CD8-positive, alpha-beta memory T cell (primary cell): Measurements from ENCODE around the gene HDGFL2. TPM values are rescaled to one million over a fixed set of nuclear protein-coding genes. Genes with fewer than 3 reads are reported as not detected.

Source experiments
- CTCF ChIA-PET: fragments of 350-600 bp; sonication (Branson Sonifier 250); formaldehyde crosslinking; loops from one replicate; lab custom pipeline; 2021; ENCODE audit warnings: antibody characterized with exemption; lab: Charles Lee
- POLR2A ChIA-PET: fragments of 350-600 bp; sonication (Branson Sonifier 250); formaldehyde crosslinking; loops from one replicate; lab custom pipeline; 2021; ENCODE audit warnings: antibody characterized with exemption; lab: Charles Lee
- DNase-seq, 5 donors: peaks; one replicate each; pipeline versions ENCODE4 v3.0.0 to v3.0.0-alpha.2; 2020 to 2022; ENCODE audit warnings: mixed read lengths in 1 of 5
- H3K27ac ChIP-seq: one replicate; pipeline ENCODE4 v1.7.0; 2013; ENCODE audit warnings: low read depth, mild to moderate bottlenecking, low read length, moderate library complexity
- H3K27me3 ChIP-seq: 2 replicates; pipeline ENCODE4 v1.7.0; 2013; ENCODE audit warnings: low read length, mild to moderate bottlenecking; ENCODE audit not compliant: insufficient read depth, poor library complexity, severe bottlenecking
- H3K36me3 ChIP-seq: 2 replicates; pipeline ENCODE4 v1.7.0; 2013; ENCODE audit warnings: mild to moderate bottlenecking, low read length, moderate library complexity; ENCODE audit not compliant: insufficient read depth
- H3K4me1 ChIP-seq: 2 replicates; pipeline ENCODE4 v1.7.0; 2013; ENCODE audit warnings: mild to moderate bottlenecking, low read length, moderate library complexity; ENCODE audit not compliant: insufficient read depth
- H3K4me3 ChIP-seq: 2 replicates; pipeline ENCODE4 v1.7.0; 2013; ENCODE audit warnings: mild to moderate bottlenecking, low read length
- H3K9me3 ChIP-seq: 2 replicates; pipeline ENCODE4 v1.7.0; 2013; ENCODE audit warnings: mild to moderate bottlenecking, low read length
- H3K27ac Mint-ChIP-seq, 8 donors: one replicate each; pipeline ENCODE4 v1.8.0; 2020 to 2021; ENCODE audit warnings: mixed read lengths in 8 of 8, mild to moderate bottlenecking in 6 of 8, inconsistent platforms in 3 of 8, moderate library complexity in 3 of 8
- H3K27me3 Mint-ChIP-seq, 2 donors: one replicate each; pipeline ENCODE4 v1.8.0; 2020 to 2021; ENCODE audit warnings: mixed read lengths in 2 of 2, mild to moderate bottlenecking in 1 of 2, moderate library complexity in 1 of 2
- H3K36me3 Mint-ChIP-seq, 3 donors: one replicate each; pipeline ENCODE4 v1.8.0; 2020 to 2021; ENCODE audit warnings: mixed read lengths in 3 of 3, inconsistent platforms in 1 of 3, mild to moderate bottlenecking in 1 of 3
- H3K4me1 Mint-ChIP-seq, 3 donors: one replicate each; pipeline ENCODE4 v1.8.0; 2020 to 2021; ENCODE audit warnings: mixed read lengths in 3 of 3, inconsistent platforms in 1 of 3, mild to moderate bottlenecking in 1 of 3
- H3K4me3 Mint-ChIP-seq, 7 donors: one replicate each; pipeline ENCODE4 v1.8.0; 2020 to 2021; ENCODE audit warnings: mixed read lengths in 7 of 7, mild to moderate bottlenecking in 6 of 7, moderate library complexity in 4 of 7, inconsistent platforms in 2 of 7
- H3K9me3 Mint-ChIP-seq, 5 donors: one replicate each; pipeline ENCODE4 v1.8.0; 2020 to 2022; ENCODE audit warnings: mixed read lengths in 5 of 5, mild to moderate bottlenecking in 3 of 5, moderate library complexity in 2 of 5, inconsistent platforms in 1 of 5
- polyA plus RNA-seq: library from polyadenylated mRNA; unstranded; fragments of 300-500 nt; fragmentation: Illumina TruSeq; gene quantifications from one replicate; pipeline ENCODE4 v1.2.3, GENCODE V29; 2021
- total RNA-seq, 2 experiments: library from RNA; stranded (reverse); gene quantifications; one replicate each; pipeline ENCODE4 v1.2.3, GENCODE V29; 2021

The HDGFL2 gene
- total and polyA plus RNA-seq, 3 experiments from 2014 or later = 24.9 to 45.4 (median 42.7) TPM

DNA sequence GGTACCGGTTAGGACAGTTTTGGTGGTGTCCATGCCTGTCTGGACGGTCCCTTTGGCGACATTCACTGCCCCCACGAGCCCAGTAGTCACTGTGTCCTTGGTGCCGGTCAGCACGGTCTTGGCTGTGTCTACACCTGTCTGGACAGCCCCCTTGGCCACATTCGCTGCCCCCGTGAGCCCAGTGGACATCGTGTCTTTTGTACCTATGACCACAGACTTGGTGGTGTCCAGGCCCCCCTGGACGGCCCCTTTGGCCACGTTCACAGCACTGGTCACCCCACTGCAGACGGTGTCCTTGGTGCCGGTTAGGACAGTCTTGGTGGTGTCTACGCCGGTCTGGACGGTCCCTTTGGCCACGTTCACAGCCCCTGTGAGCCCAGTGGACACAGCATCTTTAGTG is 40.0 kb downstream of the HDGFL2 start:
- Histone ChIP-seq H3K27me3 (no peaks in the 10 kb centered on the region), H3K27ac (no peak overlapping the region), H3K9me3 (no peaks in the 10 kb centered on the region), H3K36me3 (no peaks in the 10 kb centered on the region), H3K4me1 (no peaks in the 10 kb centered on the region), H3K4me3 (no peak overlapping the region)
- Mint-ChIP-seq H3K27ac (no peak overlapping the region), H3K9me3 (no peaks in the 10 kb centered on the region), H3K4me3 (no peak overlapping the region), H3K4me1 (no peaks in the 10 kb centered on the region), H3K27me3 (no peaks in the 10 kb centered on the region), H3K36me3 (no peaks in the 10 kb centered on the region)
- ChIA-PET CTCF (no interaction called here), POLR2A (no interaction called here)
- DNase-seq = no peak

DNA sequence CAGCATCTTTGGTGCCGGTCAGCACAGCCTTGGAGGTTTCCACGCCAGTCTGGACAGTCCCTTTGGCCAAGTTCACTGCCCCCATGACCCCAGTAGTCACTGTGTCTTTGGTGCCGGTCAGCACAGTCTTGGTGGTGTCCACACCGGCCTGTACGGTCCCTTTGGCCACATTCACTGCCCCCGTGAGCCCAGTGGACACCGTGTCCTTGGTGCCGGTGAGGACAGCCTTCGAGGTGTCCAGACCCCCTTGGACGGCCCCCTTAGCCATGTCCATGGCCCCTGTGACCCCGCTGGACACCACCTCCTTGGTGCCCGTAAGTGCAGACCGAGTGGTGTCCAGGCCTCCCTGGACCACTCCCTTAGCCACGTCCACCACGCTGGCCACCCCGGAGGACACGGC is 41.2 kb downstream of the HDGFL2 start:
- CTCF ChIA-PET = interaction anchor here (1.7 kb wide), 1 partner anchor 10 kb away, joined by 3 read pairs; no protein-coding TSS in a partner anchor
- POLR2A ChIA-PET = no interaction called here
- no peaks in the 10 kb centered on the region for H3K9me3 ChIP-seq
- no peak for DNase-seq
- Mint-ChIP-seq H3K27ac (no peak overlapping the region), H3K9me3 (no peaks in the 10 kb centered on the region), H3K27me3 (no peaks in the 10 kb centered on the region), H3K36me3 (no peaks in the 10 kb centered on the region), H3K4me1 (no peaks in the 10 kb centered on the region), H3K4me3 (no peak overlapping the region)
- no peak overlapping the region for H3K4me3 ChIP-seq
- H3K36me3 ChIP-seq = no peaks in the 10 kb centered on the region
- no peaks in the 10 kb centered on the region for H3K4me1 ChIP-seq
- H3K27me3 ChIP-seq = no peaks in the 10 kb centered on the region
- no peak overlapping the region for H3K27ac ChIP-seq

GRCh38 chr19:4515732-4516131 is 43.6 kb downstream of the HDGFL2 start:
- no peak overlapping the region for H3K27ac ChIP-seq
- H3K9me3 Mint-ChIP-seq = no peaks in the 10 kb centered on the region
- H3K4me1 Mint-ChIP-seq = no peaks in the 10 kb centered on the region
- H3K27me3 ChIP-seq = no peaks in the 10 kb centered on the region
- H3K27ac Mint-ChIP-seq = no peak overlapping the region
- CTCF ChIA-PET = interaction anchor here (1.2 kb wide), 1 partner anchor 9 kb away, joined by 6 read pairs; no protein-coding TSS in a partner anchor
- peaks cover 0 to 8% of the 10 kb centered on the region in 2 donors for H3K27me3 Mint-ChIP-seq
- H3K36me3 Mint-ChIP-seq = no peaks in the 10 kb centered on the region
- DNase-seq = no peak
- H3K4me3 ChIP-seq = no peak overlapping the region
- H3K9me3 ChIP-seq = no peaks in the 10 kb centered on the region
- no peaks in the 10 kb centered on the region for H3K36me3 ChIP-seq
- H3K4me3 Mint-ChIP-seq = no peak overlapping the region
- H3K4me1 ChIP-seq = no peaks in the 10 kb centered on the region
- POLR2A ChIA-PET = no interaction called here

DNA sequence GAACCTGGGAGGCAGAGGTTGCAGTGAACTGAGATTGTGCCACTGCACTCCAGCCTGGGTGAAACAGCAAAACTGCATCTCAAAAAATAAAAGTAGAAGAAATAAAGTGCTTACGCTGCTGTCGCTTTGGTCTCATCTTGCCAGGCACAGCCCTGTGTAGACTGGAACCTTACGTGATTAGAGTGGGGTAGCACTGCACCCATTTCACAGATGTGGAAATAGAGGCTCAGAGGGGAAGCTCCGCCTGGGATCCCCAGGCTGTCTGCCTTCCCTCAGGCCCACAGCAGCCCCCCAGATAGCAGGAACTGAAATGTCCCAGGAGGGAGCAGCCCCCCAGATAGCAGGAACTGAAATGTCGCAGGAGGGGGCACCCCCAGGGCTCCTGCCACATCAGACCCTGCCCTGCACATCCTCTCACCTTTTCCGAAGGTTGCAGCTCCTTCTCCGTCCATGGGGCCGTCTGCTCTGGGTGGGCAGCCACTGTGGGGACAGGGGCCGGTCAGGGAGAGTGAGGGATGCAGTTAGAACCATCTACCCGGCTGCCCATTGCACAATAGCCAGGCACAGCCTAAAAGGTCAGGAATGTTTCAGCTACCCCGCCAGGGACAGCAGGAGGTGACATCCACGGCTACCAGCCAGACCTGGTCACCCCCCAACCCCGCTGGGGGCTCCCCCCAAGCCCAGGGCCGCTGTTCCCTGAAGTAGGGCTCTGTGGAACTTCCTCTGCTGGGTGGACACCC is 44.3 kb downstream of the HDGFL2 start:
- Histone ChIP-seq H3K4me3 (no peak overlapping the region), H3K27ac (no peak overlapping the region), H3K4me1 (no peaks in the 10 kb centered on the region), H3K27me3 (no peaks in the 10 kb centered on the region), H3K9me3 (no peaks in the 10 kb centered on the region), H3K36me3 (no peaks in the 10 kb centered on the region)
- H3K4me3 Mint-ChIP-seq = no peak overlapping the region
- H3K27me3 Mint-ChIP-seq = peaks cover 3 to 8% of the 10 kb centered on the region in 2 donors
- no peaks in the 10 kb centered on the region for H3K36me3 Mint-ChIP-seq
- H3K9me3 Mint-ChIP-seq = no peaks in the 10 kb centered on the region
- peak overlapping the region in 1 of 8 donors; percentile 10 for H3K27ac Mint-ChIP-seq
- POLR2A ChIA-PET = no interaction called here
- no peaks in the 10 kb centered on the region for H3K4me1 Mint-ChIP-seq
- CTCF ChIA-PET = interaction anchor here (1.2 kb wide), 1 partner anchor 9 kb away, joined by 6 read pairs; no protein-coding TSS in a partner anchor
- no peak for DNase-seq

DNA sequence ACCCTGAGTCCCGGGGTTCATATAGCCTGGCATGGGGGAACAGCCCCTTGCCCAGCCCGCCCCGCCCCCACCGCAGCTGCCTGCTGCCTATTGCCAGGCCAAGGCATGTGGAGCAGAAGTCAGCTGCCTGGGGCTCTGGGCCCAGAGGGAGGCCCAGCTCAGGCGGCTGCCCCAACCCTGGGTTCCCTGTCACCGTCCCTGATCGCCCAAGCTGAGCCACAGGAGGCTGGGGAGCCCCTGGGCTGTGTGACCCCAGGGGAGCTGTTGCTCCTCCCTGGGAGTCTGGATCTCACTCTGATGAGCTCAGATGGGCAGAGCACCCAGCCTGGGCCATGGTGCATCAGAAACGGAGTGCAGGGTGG is 44.8 kb downstream of the HDGFL2 start:
- Mint-ChIP-seq H3K27ac (no peak overlapping the region), H3K9me3 (no peaks in the 10 kb centered on the region), H3K36me3 (no peaks in the 10 kb centered on the region), H3K4me3 (no peak overlapping the region), H3K4me1 (no peaks in the 10 kb centered on the region), H3K27me3 (peaks cover 6 to 8% of the 10 kb centered on the region in 2 donors)
- DNase-seq = no peak
- H3K4me3 ChIP-seq = no peak overlapping the region
- no peak overlapping the region for H3K27ac ChIP-seq
- no peaks in the 10 kb centered on the region for H3K9me3 ChIP-seq
- no peaks in the 10 kb centered on the region for H3K4me1 ChIP-seq
- H3K36me3 ChIP-seq = no peaks in the 10 kb centered on the region
- H3K27me3 ChIP-seq = no peaks in the 10 kb centered on the region
- CTCF ChIA-PET = no interaction called here
- POLR2A ChIA-PET = no interaction called here

GRCh38 chr19:4517451-4518057 is 45.5 kb downstream of the HDGFL2 start:
- Mint-ChIP-seq H3K36me3 (no peaks in the 10 kb centered on the region), H3K4me1 (no peaks in the 10 kb centered on the region), H3K27ac (no peak overlapping the region), H3K9me3 (no peaks in the 10 kb centered on the region), H3K27me3 (peaks cover 7 to 8% of the 10 kb centered on the region in 2 donors), H3K4me3 (no peak overlapping the region)
- no peak for DNase-seq
- H3K27me3 ChIP-seq = no peaks in the 10 kb centered on the region
- no peaks in the 10 kb centered on the region for H3K36me3 ChIP-seq
- ChIA-PET CTCF (no interaction called here), POLR2A (no interaction called here)
- no peak overlapping the region for H3K4me3 ChIP-seq
- no peaks in the 10 kb centered on the region for H3K4me1 ChIP-seq
- H3K27ac ChIP-seq = no peak overlapping the region
- H3K9me3 ChIP-seq = no peaks in the 10 kb centered on the region

DNA sequence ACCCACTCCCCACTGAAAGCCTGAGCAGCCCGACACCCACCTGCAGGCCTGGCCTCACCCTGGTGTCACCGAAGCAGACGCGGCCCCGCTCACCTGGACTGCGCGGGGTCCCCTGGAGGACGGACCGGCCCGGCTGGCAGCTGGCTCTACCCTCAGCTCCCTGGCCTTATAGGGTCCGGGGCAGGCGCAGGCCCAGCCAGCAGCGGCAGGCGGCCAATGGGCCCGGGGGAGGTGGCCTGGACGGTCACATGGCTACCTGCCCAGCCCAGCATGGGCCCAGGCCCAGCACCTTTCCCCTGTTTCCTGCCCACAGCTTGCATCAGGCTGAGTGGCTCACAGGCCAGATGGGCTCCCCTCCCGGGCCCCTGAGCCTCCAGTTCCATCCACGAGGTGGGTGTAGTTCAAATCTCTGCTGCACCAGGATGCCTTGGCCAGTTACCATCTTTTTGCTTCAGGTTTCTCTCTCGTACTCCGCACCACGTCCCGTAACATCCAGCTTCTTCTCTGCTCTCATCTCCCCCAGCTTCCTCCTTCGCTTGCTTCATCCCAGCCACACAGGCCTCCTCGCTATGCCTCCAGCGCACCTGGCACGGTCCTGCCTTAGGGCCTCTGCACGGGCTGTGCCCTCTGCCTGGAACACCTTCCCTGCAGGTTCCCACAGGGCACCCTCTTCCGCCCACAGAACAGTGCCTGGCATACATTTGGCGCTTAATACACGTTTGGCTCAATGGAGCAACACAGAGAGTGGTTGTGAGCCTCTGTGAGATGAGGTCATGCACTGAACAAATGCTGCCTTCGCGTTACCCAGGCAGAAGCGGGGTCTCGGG is 46.5 kb downstream of the HDGFL2 start, which contains the start of gene PLIN4:
Gene PLIN4, minus strand, starts transcription at position 142 of the 827 bp plus-strand sequence. CDS start 214 bp downstream, outside the sequence.
- no peaks in the 10 kb centered on the region for H3K36me3 Mint-ChIP-seq
- H3K4me3 Mint-ChIP-seq = no peak within 1 kb of the TSS
- H3K4me1 ChIP-seq = no peaks in the 10 kb centered on the region
- H3K4me1 Mint-ChIP-seq = no peaks in the 10 kb centered on the region
- H3K27ac ChIP-seq = no peak within 1 kb of the TSS
- DNase-seq = no peak
- ChIA-PET CTCF (no interaction called here), POLR2A (no interaction called here)
- peaks cover 7 to 8% of the 10 kb centered on the region in 2 donors for H3K27me3 Mint-ChIP-seq
- H3K27ac Mint-ChIP-seq = no peak within 1 kb of the TSS
- no peaks in the 10 kb centered on the region for H3K27me3 ChIP-seq
- no peaks in the 10 kb centered on the region for H3K9me3 Mint-ChIP-seq
- H3K9me3 ChIP-seq = no peaks in the 10 kb centered on the region
- no peaks in the 10 kb centered on the region for H3K36me3 ChIP-seq
- no peak within 1 kb of the TSS for H3K4me3 ChIP-seq

- H3K4me1 ChIP-seq = no peaks in the 10 kb centered on the region
- no peaks in the 10 kb centered on the region for H3K36me3 ChIP-seq
- no peaks in the 10 kb centered on the region for H3K9me3 ChIP-seq
- ChIA-PET CTCF (no interaction called here), POLR2A (no interaction called here)
- H3K27me3 ChIP-seq = no peaks in the 10 kb centered on the region
- H3K27ac ChIP-seq = no peak overlapping the region
- no peaks in the 10 kb centered on the region for H3K36me3 Mint-ChIP-seq
- no peak for DNase-seq
- peaks cover 7 to 8% of the 10 kb centered on the region in 2 donors for H3K27me3 Mint-ChIP-seq
- H3K27ac Mint-ChIP-seq = no peak overlapping the region
- no peak overlapping the region for H3K4me3 ChIP-seq
- H3K4me1 Mint-ChIP-seq = no peaks in the 10 kb centered on the region
- H3K9me3 Mint-ChIP-seq = no peaks in the 10 kb centered on the region
- no peak overlapping the region for H3K4me3 Mint-ChIP-seq
Measured at GRCh38 chr19:4519172-4519496, 47.0 kb downstream of the HDGFL2 start.
